IMR-90 (cell line): ENCODE data around the gene MACO1. TPM values are rescaled to one million over a fixed set of nuclear protein-coding genes. Genes with fewer than 3 reads are reported as not detected.
"Not testable (repeated sequence)": the region's sequence is repeated elsewhere in the genome, so short reads cannot be mapped to it uniquely, and the experiment has no call there.

Experiments
- ATAC-seq: fragments of 200-7000 bp; cut with Tn5 transposase; 2 replicates; pipeline ENCODE4 v1.9.1; 2020; ENCODE audit warnings: low read depth, mild to moderate bottlenecking, moderate library complexity
- BruUV-seq: library from RNA; stranded (reverse); fragments of 400-500 nt; replicated peaks from 2 replicates; lab custom pipeline; 2021; lab: Mats Ljungman, UMichigan
- CTCF ChIA-PET: fragments of 300-600 bp; formaldehyde crosslinking; extraction: SDS; loops from one replicate; lab custom pipeline; 2021; ENCODE audit warnings: antibody characterized with exemption; lab: Yijun Ruan, JAX
- POLR2A ChIA-PET: fragments of 300-600 bp; sonication (Branson Sonifier 250); formaldehyde crosslinking; loops from one replicate; lab custom pipeline; 2022; ENCODE audit warnings: antibody characterized with exemption; ENCODE audit not compliant: unreplicated experiment; lab: Charles Lee
- DNase-seq: peaks from one replicate; pipeline ENCODE4 v3.0.0; 2013
- H2AFZ ChIP-seq: replicated peaks from 2 replicates; pipeline ENCODE3; 2013; ENCODE audit warnings: low read length, mild to moderate bottlenecking; ENCODE audit not compliant: poor library complexity
- H2AK5ac ChIP-seq: 2 replicates; pipeline ENCODE4 v1.6.1; 2013; ENCODE audit warnings: low read depth, low read length, inconsistent platforms
- H2AK9ac ChIP-seq: replicated peaks from 2 replicates; pipeline ENCODE3; 2013; ENCODE audit warnings: mild to moderate bottlenecking, low read depth, low read length, moderate library complexity; ENCODE audit not compliant: poor library complexity
- H2BK120ac ChIP-seq: 2 replicates; pipeline ENCODE4 v1.6.1; 2013; ENCODE audit warnings: low read depth, low read length, inconsistent platforms
- H2BK15ac ChIP-seq: 3 replicates; pipeline ENCODE4 v1.6.1; 2013; ENCODE audit warnings: low read depth, low read length, inconsistent platforms
- H2BK20ac ChIP-seq: 2 replicates; pipeline ENCODE4 v1.6.1; 2013; ENCODE audit warnings: low read depth, mild to moderate bottlenecking, inconsistent platforms, low read length, moderate library complexity
- H2BK5ac ChIP-seq: 2 replicates; pipeline ENCODE4 v1.6.1; 2013; ENCODE audit warnings: mild to moderate bottlenecking, low read depth, low read length, inconsistent platforms; ENCODE audit not compliant: poor library complexity, severe bottlenecking
- H3K14ac ChIP-seq: replicated peaks from 2 replicates; pipeline ENCODE4 v1.6.1; 2013; ENCODE audit warnings: low read depth, low read length, inconsistent platforms
- H3K18ac ChIP-seq: 2 replicates; pipeline ENCODE4 v1.6.1; 2013; ENCODE audit warnings: low read depth, low read length, control low read depth
- H3K23ac ChIP-seq: 2 replicates; pipeline ENCODE4 v1.6.1; 2013; ENCODE audit warnings: low read depth, low read length, inconsistent platforms
- H3K27ac ChIP-seq: 2 replicates; pipeline ENCODE4 v1.5.1; 2013; ENCODE audit warnings: mild to moderate bottlenecking, control low read depth, low read length; ENCODE audit not compliant: insufficient read depth
- H3K27me3 ChIP-seq: 2 replicates; pipeline ENCODE4 v1.6.1; 2013; ENCODE audit warnings: low read length; ENCODE audit not compliant: control insufficient read depth, insufficient read depth
- H3K36me3 ChIP-seq: 2 replicates; pipeline ENCODE4 v1.6.1; 2013; ENCODE audit warnings: low read length, mixed read lengths; ENCODE audit not compliant: control insufficient read depth, insufficient read depth
- H3K4ac ChIP-seq: 2 replicates; pipeline ENCODE4 v1.6.1; 2013; ENCODE audit warnings: low read depth, low read length, inconsistent platforms
- H3K4me1 ChIP-seq: 2 replicates; pipeline ENCODE4 v1.6.1; 2013; ENCODE audit warnings: low read length, mixed read lengths; ENCODE audit not compliant: control insufficient read depth, insufficient read depth
- H3K4me2 ChIP-seq: 2 replicates; pipeline ENCODE4 v1.6.1; 2013; ENCODE audit warnings: low read depth, mild to moderate bottlenecking, control low read depth, low read length, moderate library complexity
- H3K4me3 ChIP-seq: 2 replicates; pipeline ENCODE4 v1.5.1; 2013; ENCODE audit warnings: low read depth, mild to moderate bottlenecking, control low read depth, low read length, moderate library complexity; ENCODE audit not compliant: insufficient read depth
- H3K56ac ChIP-seq: 2 replicates; pipeline ENCODE4 v1.6.1; 2013; ENCODE audit warnings: low read length, inconsistent platforms; ENCODE audit not compliant: insufficient read depth; ENCODE audit errors: extremely low read depth
- H3K79me1 ChIP-seq, 2 experiments: 2 replicates each; pipeline ENCODE4 v1.6.1; 2013; ENCODE audit warnings: low read length in 2 of 2, inconsistent platforms in 1 of 2, low read depth in 1 of 2
- H3K9ac ChIP-seq: 2 replicates; pipeline ENCODE4 v1.6.1; 2013; ENCODE audit warnings: low read depth, low read length, control low read depth
- H3K9me1 ChIP-seq: 2 replicates; pipeline ENCODE4 v1.6.1; 2013; ENCODE audit warnings: low read length, inconsistent platforms; ENCODE audit not compliant: insufficient read depth
- H3K9me3 ChIP-seq: 2 replicates; pipeline ENCODE4 v1.6.1; 2013; ENCODE audit warnings: low read length; ENCODE audit not compliant: control insufficient read depth, insufficient read depth
- H4K20me1 ChIP-seq: 2 replicates; pipeline ENCODE4 v1.6.1; 2013; ENCODE audit warnings: low read length, inconsistent platforms; ENCODE audit not compliant: insufficient read depth
- H4K5ac ChIP-seq: 2 replicates; pipeline ENCODE4 v1.6.1; 2013; ENCODE audit warnings: mild to moderate bottlenecking, low read depth, low read length, control low read depth
- H4K8ac ChIP-seq, 2 experiments: 2 replicates each; pipeline ENCODE4 v1.6.1; 2013; ENCODE audit warnings: low read depth in 2 of 2, low read length in 2 of 2, control low read depth in 1 of 2, inconsistent platforms in 1 of 2
- H4K91ac ChIP-seq: 2 replicates; pipeline ENCODE4 v1.6.1; 2013; ENCODE audit warnings: low read depth, low read length, inconsistent platforms; ENCODE audit not compliant: insufficient read depth
- MAFK ChIP-seq: IDR thresholded peaks from 2 replicates; pipeline ENCODE4 v1.6.1; 2012; ENCODE audit warnings: low read depth, low read length, improper control_type of control experiment
- SMC3 ChIP-seq: fragments of 150-350 bp; IDR thresholded peaks from 2 replicates; pipeline ENCODE4 v1.6.1; 2016; ENCODE audit warnings: low read depth, mild to moderate bottlenecking, antibody characterized with exemption, low read length, moderate library complexity
- WGBS, 2 experiments: methylation state at CpG; one replicate each; pipeline versions ENCODE4 v1.1.5 to v1.1.7; 2013; ENCODE audit warnings: missing lambda C conversion rate in 2 of 2; ENCODE audit not compliant: insufficient read length in 1 of 2; ENCODE audit errors: extremely low coverage in 2 of 2; 5-methylcytosine and 5-hydroxymethylcytosine counted together
- dilution Hi-C: fragments of 300-500 bp; cut with HindIII; formaldehyde crosslinking; loops from one replicate; pipeline ENCODE4 v1.14.3; 2018; ENCODE audit warnings: low sequenced_read_pairs; ENCODE audit not compliant: unreplicated experiment
- in situ Hi-C: fragments of 300-500 bp; cut with MboI; formaldehyde crosslinking; loops from 3 replicates; pipeline ENCODE4 v1.14.3; 2019; ENCODE audit warnings: low sequenced_read_pairs, inconsistent platforms, mixed read lengths
- intact Hi-C: fragments of 100-400 bp; cut with micrococcal nuclease; formaldehyde crosslinking; loops from 2 replicates; pipeline ENCODE4 v1.10.0; 2022
- polyA plus RNA-seq, 3 experiments: library from polyadenylated mRNA; depleted of rRNA; stranded (reverse); fragments of >200 nt; gene quantifications; 2 replicates each; pipeline ENCODE4 v1.2.3, GENCODE V29; 2012; ENCODE audit warnings: low replicate concordance in 1 of 3
- total RNA-seq: library from RNA; depleted of rRNA; stranded (reverse); fragments of >200 nt; gene quantifications from 2 replicates; pipeline ENCODE4 v1.2.3, GENCODE V29; 2012

The MACO1 gene
- total and polyA plus RNA-seq, 2 of the 4 experiments (the other 2 are of a cell fraction): 6.8 to 12.7 TPM

DNA sequence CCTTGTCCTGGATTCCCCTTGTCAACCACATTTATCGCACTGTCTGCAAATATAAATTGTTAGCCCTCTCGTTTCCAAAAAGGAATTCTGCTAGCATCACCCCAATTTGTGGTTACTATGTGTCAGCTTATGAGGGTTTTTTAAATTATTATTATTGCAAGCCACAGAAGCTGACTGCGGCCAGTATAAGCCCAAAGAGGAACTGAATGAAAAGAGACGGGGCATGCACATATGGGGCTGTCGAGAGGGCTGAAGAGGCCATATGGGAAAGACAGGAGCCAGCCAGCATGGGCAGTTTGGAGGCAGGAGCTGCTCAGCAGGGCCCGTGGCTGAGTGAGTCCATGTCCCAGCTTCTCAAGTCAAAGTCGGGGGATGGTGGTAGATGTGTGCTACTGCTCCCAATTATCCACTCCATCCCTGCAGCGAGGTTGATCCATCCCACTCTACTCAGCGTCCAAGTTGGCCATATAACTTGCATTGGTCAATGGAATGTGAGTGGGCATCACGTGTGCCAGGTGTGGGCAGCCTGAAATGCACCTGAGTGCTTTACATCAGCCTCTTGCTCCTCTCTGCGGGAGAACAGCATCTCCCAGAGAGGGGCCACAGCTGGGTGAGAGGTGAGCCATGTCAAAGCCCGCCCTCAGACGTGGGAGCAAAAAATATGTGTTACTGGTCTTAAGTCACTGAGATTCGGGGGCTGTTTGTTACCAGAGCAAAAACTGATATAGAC, 75.1 kb downstream of the MACO1 start (continued):
- no peak for TF ChIP-seq MAFK
- no peak for TF ChIP-seq SMC3

DNA sequence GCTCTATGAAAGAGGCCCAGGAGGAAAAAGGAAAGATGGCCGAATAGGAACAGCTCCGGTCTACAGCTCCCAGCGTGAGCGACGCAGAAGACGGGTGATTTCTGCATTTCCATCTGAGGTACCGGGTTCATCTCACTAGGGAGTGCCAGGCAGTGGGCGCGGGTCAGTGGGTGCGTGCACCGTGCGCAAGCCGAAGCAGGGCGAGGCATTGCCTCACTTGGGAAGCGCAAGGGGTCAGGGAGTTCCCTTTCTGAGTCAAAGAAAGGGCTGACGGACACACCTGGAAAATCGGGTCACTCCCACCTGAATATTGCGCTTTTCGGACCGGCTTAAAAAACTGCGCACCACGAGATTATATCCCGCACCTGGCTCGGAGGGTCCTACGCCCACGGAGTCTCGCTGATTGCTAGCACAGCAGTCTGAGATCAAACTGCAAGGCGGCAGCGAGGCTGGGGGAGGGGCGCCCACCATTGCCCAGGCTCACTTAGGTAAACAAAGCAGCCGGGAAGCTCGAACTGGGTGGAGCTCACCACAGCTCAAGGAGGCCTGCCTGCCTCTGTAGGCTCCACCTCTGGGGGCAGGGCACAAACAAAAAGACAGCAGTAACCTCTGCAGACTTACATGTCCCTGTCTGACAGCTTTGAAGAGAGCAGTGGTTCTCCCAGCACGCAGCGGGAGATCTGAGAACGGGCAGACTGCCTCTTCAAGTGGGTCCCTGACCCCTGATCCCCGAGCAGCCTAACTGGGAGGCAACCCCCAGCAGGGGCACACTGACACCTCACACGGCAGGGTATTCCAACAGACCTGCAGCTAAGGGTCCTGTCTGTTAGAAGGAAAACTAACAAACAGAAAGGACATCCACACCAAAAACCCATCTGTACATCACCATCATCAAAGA, 76.1 kb downstream of the MACO1 start:
- H3K4ac ChIP-seq: peak overlapping the region; percentile 29; the same call in 1 of the 2 replicates
- H3K9me1 ChIP-seq, H3K56ac ChIP-seq, dilution Hi-C loops, H3K14ac ChIP-seq, H4K20me1 ChIP-seq, H3K23ac ChIP-seq, H3K4me3 ChIP-seq, H3K9me3 ChIP-seq, H3K79me1 ChIP-seq, H2BK20ac ChIP-seq, DNase-seq, H4K91ac ChIP-seq, H3K27me3 ChIP-seq, H2BK5ac ChIP-seq, H3K36me3 ChIP-seq, H2AFZ ChIP-seq, CTCF ChIA-PET, H3K9ac ChIP-seq, H3K4me2 ChIP-seq, H2AK9ac ChIP-seq, intact Hi-C loops, H2BK120ac ChIP-seq, POLR2A ChIA-PET, H4K8ac ChIP-seq, H4K5ac ChIP-seq, ATAC-seq, H3K27ac ChIP-seq, BruUV-seq: not testable (repeated sequence)
- in situ Hi-C loops: loop anchor here (25.0 kb wide), 1 partner anchor 95 kb away; the partner anchor contains the start of gene RHCE
- H2AK5ac ChIP-seq: 0 out of 2 replicates have a peak overlapping the region, but pooled peaks have one; percentile 75
- 52% methylated on average over 8 of the region's 37 CpGs; no CpG with 5 or more reads in 1 of the 2 experiments for WGBS, 2 experiments
- H3K18ac ChIP-seq: 0 out of 2 replicates have a peak overlapping the region, but pooled peaks have one; percentile 3
- H3K4me1 ChIP-seq: peaks cover 27% of the 10 kb centered on the region
- peak overlapping the region; percentile 70; the same call in 1 of the 3 replicates for H2BK15ac ChIP-seq
